GM23338 (cell line): Measurements from ENCODE around the gene EFHB. TPM values are rescaled to one million over a fixed set of nuclear protein-coding genes. Genes with fewer than 3 reads are reported as not detected.

Source experiments
- ATAC-seq: fragments of 200-7000 bp; cut with Tn5 transposase; 3 replicates; pipeline ENCODE4 v1.9.1; 2020
- DNase-seq: peaks from one replicate; pipeline ENCODE4 v3.0.0-alpha.2; 2015; ENCODE audit warnings: low spot score
- H2AFZ ChIP-seq: fragments of 200-600 bp; sonication (generic); 2 replicates; pipeline ENCODE4 v1.8.0; 2016; ENCODE audit warnings: antibody characterized with exemption, mild to moderate bottlenecking, moderate library complexity
- H3F3A ChIP-seq: fragments of 200-600 bp; sonication (generic); replicated peaks from 2 replicates; pipeline ENCODE4 v1.8.0; 2017; ENCODE audit warnings: antibody characterized with exemption, mixed run types, low read depth
- H3K27ac ChIP-seq: fragments of 200-600 bp; sonication (generic); 2 replicates; pipeline ENCODE4 v1.6.1; 2016; ENCODE audit warnings: low read depth
- H3K27me3 ChIP-seq: fragments of 200-600 bp; sonication (generic); 2 replicates; pipeline ENCODE4 v1.8.0; 2016; ENCODE audit warnings: mild to moderate bottlenecking, mixed run types, moderate library complexity; ENCODE audit not compliant: insufficient read depth
- H3K36me3 ChIP-seq: fragments of 200-600 bp; sonication (generic); 2 replicates; pipeline ENCODE4 v1.8.0; 2016; ENCODE audit warnings: mild to moderate bottlenecking; ENCODE audit not compliant: insufficient read depth
- H3K4me1 ChIP-seq: fragments of 200-600 bp; sonication (generic); 2 replicates; pipeline ENCODE4 v1.8.0; 2016; ENCODE audit warnings: mild to moderate bottlenecking, moderate library complexity; ENCODE audit not compliant: insufficient read depth
- H3K4me2 ChIP-seq: fragments of 200-600 bp; sonication (generic); 2 replicates; pipeline ENCODE4 v1.7.1; 2017; ENCODE audit warnings: mixed run types
- H3K4me3 ChIP-seq: fragments of 200-600 bp; sonication (generic); 2 replicates; pipeline ENCODE4 v1.6.1; 2016; ENCODE audit warnings: mixed run types
- H3K79me2 ChIP-seq: fragments of 200-600 bp; sonication (generic); replicated peaks from 2 replicates; pipeline ENCODE4 v1.8.0; 2017; ENCODE audit warnings: mild to moderate bottlenecking; ENCODE audit not compliant: insufficient read depth
- H3K9me2 ChIP-seq: fragments of 200-600 bp; sonication (generic); 2 replicates; pipeline ENCODE4 v1.8.0; 2017; ENCODE audit not compliant: insufficient read depth
- H4K20me1 ChIP-seq: fragments of 200-600 bp; sonication (generic); replicated peaks from 2 replicates; pipeline ENCODE4 v1.8.0; 2017; ENCODE audit warnings: mild to moderate bottlenecking; ENCODE audit not compliant: insufficient read depth
- H3K27ac Mint-ChIP-seq: 2 replicates; pipeline ENCODE4 v1.8.0; 2020; ENCODE audit warnings: inconsistent platforms, mild to moderate bottlenecking, moderate library complexity, mixed read lengths
- H3K27me3 Mint-ChIP-seq: 3 replicates; pipeline ENCODE4 v1.8.0; 2022; ENCODE audit warnings: low read depth, mild to moderate bottlenecking, moderate library complexity, mixed read lengths, inconsistent platforms; ENCODE audit not compliant: insufficient read depth, poor library complexity
- H3K36me3 Mint-ChIP-seq: 3 replicates; pipeline ENCODE4 v1.8.0; 2021; ENCODE audit warnings: low read depth, mild to moderate bottlenecking, inconsistent platforms, moderate library complexity, mixed read lengths
- H3K4me1 Mint-ChIP-seq: 3 replicates; pipeline ENCODE4 v1.8.0; 2020; ENCODE audit warnings: mild to moderate bottlenecking, inconsistent platforms, mixed read lengths
- H3K4me3 Mint-ChIP-seq: 3 replicates; pipeline ENCODE4 v1.8.0; 2021; ENCODE audit warnings: moderate library complexity, mild to moderate bottlenecking, inconsistent platforms, mixed read lengths
- H3K9me3 Mint-ChIP-seq: 3 replicates; pipeline ENCODE4 v1.8.0; 2020; ENCODE audit warnings: moderate library complexity, mild to moderate bottlenecking, inconsistent platforms, mixed read lengths
- CREB1 ChIP-seq: fragments of 250-450 bp; sonication (Bioruptor Pico); IDR thresholded peaks from 2 replicates; pipeline ENCODE4 v1.5.0; 2020; ENCODE audit warnings: low read depth, mild to moderate bottlenecking, moderate library complexity
- CTCF ChIP-seq, 2 experiments: fragments of 200-600 bp in 1 of 2; sonication (generic) in 1 of 2; conservative IDR thresholded peaks; 2 replicates each; pipeline versions ENCODE4 v1.5.1 to v1.6.1; 2016 to 2017; ENCODE audit warnings: antibody characterized with exemption in 2 of 2, low read depth in 2 of 2, mild to moderate bottlenecking in 2 of 2, moderate library complexity in 1 of 2
- EZH2 ChIP-seq: fragments of 200-600 bp; sonication (generic); IDR thresholded peaks from one replicate; pipeline ENCODE4 v1.8.0; 2017; ENCODE audit warnings: antibody characterized with exemption, mild to moderate bottlenecking, low read depth; ENCODE audit not compliant: unreplicated experiment
- EZH2phosphoT487 ChIP-seq: fragments of 200-600 bp; sonication (generic); IDR thresholded peaks from one replicate; pipeline ENCODE4 v1.8.1; 2018; ENCODE audit warnings: antibody characterized with exemption; ENCODE audit not compliant: unreplicated experiment
- JUNB ChIP-seq: IDR thresholded peaks from one replicate; pipeline ENCODE4 v1.6.1; 2016; ENCODE audit warnings: antibody characterized with exemption; ENCODE audit not compliant: unreplicated experiment
- NANOG ChIP-seq: IDR thresholded peaks from 2 replicates; pipeline ENCODE4 v1.6.1; 2016; ENCODE audit warnings: antibody characterized with exemption, borderline replicate concordance
- POLR2AphosphoS5 ChIP-seq: IDR thresholded peaks from 2 replicates; pipeline ENCODE4 v1.6.1; 2016; ENCODE audit warnings: antibody characterized with exemption, low read depth
- STAT1 ChIP-seq: IDR thresholded peaks from one replicate; pipeline ENCODE4 v1.6.1; 2016; ENCODE audit warnings: antibody characterized with exemption; ENCODE audit not compliant: unreplicated experiment
- ZNF114 ChIP-seq: fragments of 250-450 bp; sonication (Bioruptor Pico); IDR thresholded peaks from 2 replicates; pipeline ENCODE4 v1.5.0; 2020; ENCODE audit warnings: mild to moderate bottlenecking, moderate library complexity
- ZNF331 ChIP-seq: fragments of 250-450 bp; sonication (Bioruptor Pico); IDR thresholded peaks from 2 replicates; pipeline ENCODE4 v1.5.0; 2020; ENCODE audit warnings: low read depth, mild to moderate bottlenecking, moderate library complexity
- ZNF462 ChIP-seq: fragments of 250-450 bp; sonication (Bioruptor Pico); IDR thresholded peaks from 2 replicates; pipeline ENCODE4 v1.5.0; 2020; ENCODE audit warnings: mild to moderate bottlenecking, moderate library complexity
- polyA plus RNA-seq: library from polyadenylated mRNA; unstranded; fragments of >200 nt; fragmentation: Nextera tagmentation; extraction: Ambion mirVana; gene quantifications from 2 replicates; pipeline ENCODE4 v1.2.1, GENCODE V29; 2016
- total RNA-seq: library from RNA; depleted of rRNA; stranded (reverse); fragments of >200 nt; shearing (Covaris generic); gene quantifications from 2 replicates; pipeline ENCODE4 v1.2.3, GENCODE V29; 2014
- TF ChIP-seq, protein P1 (sequence below): IDR thresholded peaks from one replicate; pipeline ENCODE4 v1.6.1; 2018; ENCODE audit warnings: antibody characterized with exemption; ENCODE audit not compliant: unreplicated experiment
- TF ChIP-seq, protein P2 (sequence below): IDR thresholded peaks from 2 replicates; pipeline ENCODE4 v1.6.1; 2016; ENCODE audit warnings: antibody characterized with exemption

The EFHB gene
- total and polyA plus RNA-seq, 2 experiments from 2014 or later, result 0.35 to 0.68 TPM

- Histone ChIP-seq H2AFZ (no peak overlapping the region), H3K27ac (no peak overlapping the region), H3K4me3 (no peak overlapping the region), H3K79me2 (no peaks in the 10 kb centered on the region), H3K36me3 (no peaks in the 10 kb centered on the region), H4K20me1 (no peaks in the 10 kb centered on the region), H3K27me3 (no peaks in the 10 kb centered on the region), H3F3A (no peaks in the 10 kb centered on the region), H3K9me2 (no peaks in the 10 kb centered on the region), H3K4me2 (no peak overlapping the region), H3K4me1 (no peaks in the 10 kb centered on the region)
- no peak for ATAC-seq
- no peak overlapping the region for H3K27ac Mint-ChIP-seq
- no peaks in the 10 kb centered on the region for H3K27me3 Mint-ChIP-seq
- H3K4me1 Mint-ChIP-seq, result peaks cover 5% of the 10 kb centered on the region
- TF ChIP-seq STAT1, result no peak
- TF ChIP-seq ZNF462 (CRISPR knock-in tag), result no peak
- TF ChIP-seq ZNF114, result no peak
- TF ChIP-seq, protein P1, sequence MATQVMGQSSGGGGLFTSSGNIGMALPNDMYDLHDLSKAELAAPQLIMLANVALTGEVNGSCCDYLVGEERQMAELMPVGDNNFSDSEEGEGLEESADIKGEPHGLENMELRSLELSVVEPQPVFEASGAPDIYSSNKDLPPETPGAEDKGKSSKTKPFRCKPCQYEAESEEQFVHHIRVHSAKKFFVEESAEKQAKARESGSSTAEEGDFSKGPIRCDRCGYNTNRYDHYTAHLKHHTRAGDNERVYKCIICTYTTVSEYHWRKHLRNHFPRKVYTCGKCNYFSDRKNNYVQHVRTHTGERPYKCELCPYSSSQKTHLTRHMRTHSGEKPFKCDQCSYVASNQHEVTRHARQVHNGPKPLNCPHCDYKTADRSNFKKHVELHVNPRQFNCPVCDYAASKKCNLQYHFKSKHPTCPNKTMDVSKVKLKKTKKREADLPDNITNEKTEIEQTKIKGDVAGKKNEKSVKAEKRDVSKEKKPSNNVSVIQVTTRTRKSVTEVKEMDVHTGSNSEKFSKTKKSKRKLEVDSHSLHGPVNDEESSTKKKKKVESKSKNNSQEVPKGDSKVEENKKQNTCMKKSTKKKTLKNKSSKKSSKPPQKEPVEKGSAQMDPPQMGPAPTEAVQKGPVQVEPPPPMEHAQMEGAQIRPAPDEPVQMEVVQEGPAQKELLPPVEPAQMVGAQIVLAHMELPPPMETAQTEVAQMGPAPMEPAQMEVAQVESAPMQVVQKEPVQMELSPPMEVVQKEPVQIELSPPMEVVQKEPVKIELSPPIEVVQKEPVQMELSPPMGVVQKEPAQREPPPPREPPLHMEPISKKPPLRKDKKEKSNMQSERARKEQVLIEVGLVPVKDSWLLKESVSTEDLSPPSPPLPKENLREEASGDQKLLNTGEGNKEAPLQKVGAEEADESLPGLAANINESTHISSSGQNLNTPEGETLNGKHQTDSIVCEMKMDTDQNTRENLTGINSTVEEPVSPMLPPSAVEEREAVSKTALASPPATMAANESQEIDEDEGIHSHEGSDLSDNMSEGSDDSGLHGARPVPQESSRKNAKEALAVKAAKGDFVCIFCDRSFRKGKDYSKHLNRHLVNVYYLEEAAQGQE, result no peak
- TF ChIP-seq, protein P2, sequence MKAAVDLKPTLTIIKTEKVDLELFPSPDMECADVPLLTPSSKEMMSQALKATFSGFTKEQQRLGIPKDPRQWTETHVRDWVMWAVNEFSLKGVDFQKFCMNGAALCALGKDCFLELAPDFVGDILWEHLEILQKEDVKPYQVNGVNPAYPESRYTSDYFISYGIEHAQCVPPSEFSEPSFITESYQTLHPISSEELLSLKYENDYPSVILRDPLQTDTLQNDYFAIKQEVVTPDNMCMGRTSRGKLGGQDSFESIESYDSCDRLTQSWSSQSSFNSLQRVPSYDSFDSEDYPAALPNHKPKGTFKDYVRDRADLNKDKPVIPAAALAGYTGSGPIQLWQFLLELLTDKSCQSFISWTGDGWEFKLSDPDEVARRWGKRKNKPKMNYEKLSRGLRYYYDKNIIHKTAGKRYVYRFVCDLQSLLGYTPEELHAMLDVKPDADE, result no peak
- TF ChIP-seq EZH2phosphoT487, result no peak
- TF ChIP-seq NANOG, result no peak
- TF ChIP-seq ZNF331 (CRISPR knock-in tag), result no peak
- TF ChIP-seq CREB1 (CRISPR knock-in tag), result no peak
- TF ChIP-seq JUNB, result no peak
- TF ChIP-seq POLR2AphosphoS5, result no peak
- TF ChIP-seq CTCF (conservative IDR thresholded peaks at IDR 0.05; ENCODE audit: low read depth in 2 of 2), result no peak
- no peak for TF ChIP-seq EZH2
- no peak for DNase-seq
- no peaks in the 10 kb centered on the region for H3K9me3 Mint-ChIP-seq
- no peaks in the 10 kb centered on the region for H3K36me3 Mint-ChIP-seq
- H3K4me3 Mint-ChIP-seq, result no peak overlapping the region
Measured at GRCh38 chr3:19891740-19892139, 42.3 kb downstream of the EFHB start.
